MM.1S (cell line): Measurements from ENCODE around the gene EGFLAM.

ENCODE experiments used
- EZH2 ChIP-seq: fragments of 300-600 bp; sonication (generic); optimal IDR thresholded peaks from 2 replicates; pipeline ENCODE3; 2017; ENCODE audit warnings: low read depth, mild to moderate bottlenecking, antibody characterized with exemption, low read length, mixed read lengths
- EZH2phosphoT487 ChIP-seq: fragments of 300-600 bp; sonication (generic); IDR thresholded peaks from 2 replicates; pipeline ENCODE4 v1.6.1; 2018; ENCODE audit warnings: antibody characterized with exemption, low read length
- TF ChIP-seq, protein P1 (sequence below): fragments of 300-600 bp; sonication (generic); IDR thresholded peaks from 2 replicates; pipeline ENCODE4 v1.5.1; 2016; ENCODE audit warnings: antibody characterized with exemption, low read length, mixed read lengths

DNA sequence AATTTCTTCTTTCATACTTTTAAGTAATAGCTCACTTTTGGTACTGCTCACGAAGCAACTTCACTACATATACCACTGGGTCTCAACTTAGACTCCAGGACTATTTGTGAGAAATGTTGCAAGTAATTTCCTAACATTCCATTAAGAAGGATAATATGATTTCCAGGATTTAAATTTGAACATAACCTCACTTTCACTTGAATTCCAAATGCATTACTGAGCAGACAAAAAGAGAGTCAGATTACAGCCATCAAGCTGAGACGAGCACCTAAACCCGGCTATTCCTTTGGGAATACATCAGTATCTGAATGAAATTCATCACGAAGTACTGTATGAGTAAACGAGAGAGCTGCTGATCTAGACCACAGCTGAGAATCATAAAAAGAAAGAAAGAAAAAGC lies 250.8 kb downstream of the EGFLAM start:
- TF ChIP-seq, protein P1, sequence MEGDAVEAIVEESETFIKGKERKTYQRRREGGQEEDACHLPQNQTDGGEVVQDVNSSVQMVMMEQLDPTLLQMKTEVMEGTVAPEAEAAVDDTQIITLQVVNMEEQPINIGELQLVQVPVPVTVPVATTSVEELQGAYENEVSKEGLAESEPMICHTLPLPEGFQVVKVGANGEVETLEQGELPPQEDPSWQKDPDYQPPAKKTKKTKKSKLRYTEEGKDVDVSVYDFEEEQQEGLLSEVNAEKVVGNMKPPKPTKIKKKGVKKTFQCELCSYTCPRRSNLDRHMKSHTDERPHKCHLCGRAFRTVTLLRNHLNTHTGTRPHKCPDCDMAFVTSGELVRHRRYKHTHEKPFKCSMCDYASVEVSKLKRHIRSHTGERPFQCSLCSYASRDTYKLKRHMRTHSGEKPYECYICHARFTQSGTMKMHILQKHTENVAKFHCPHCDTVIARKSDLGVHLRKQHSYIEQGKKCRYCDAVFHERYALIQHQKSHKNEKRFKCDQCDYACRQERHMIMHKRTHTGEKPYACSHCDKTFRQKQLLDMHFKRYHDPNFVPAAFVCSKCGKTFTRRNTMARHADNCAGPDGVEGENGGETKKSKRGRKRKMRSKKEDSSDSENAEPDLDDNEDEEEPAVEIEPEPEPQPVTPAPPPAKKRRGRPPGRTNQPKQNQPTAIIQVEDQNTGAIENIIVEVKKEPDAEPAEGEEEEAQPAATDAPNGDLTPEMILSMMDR: no peak
- TF ChIP-seq EZH2: no peak
- TF ChIP-seq EZH2phosphoT487: no peak
